HepG2 (cell line): ENCODE measurements around the gene CHADL.

Source experiments
- ARNT ChIP-seq: fragments of 450-650 bp; IDR thresholded peaks from 2 replicates; pipeline ENCODE4 v1.6.1; 2017
- CHD2 ChIP-seq: IDR thresholded peaks from 2 replicates; pipeline ENCODE4 v1.6.1; 2011; ENCODE audit warnings: low read depth, low read length, improper control_type of control experiment
- CREB1 ChIP-seq, 2 experiments: fragments of 450-650 bp in 1 of 2; IDR thresholded peaks; 2 replicates each; pipeline ENCODE4 v1.6.1; 2016 to 2017; ENCODE audit warnings: control low read depth in 1 of 2, mild to moderate bottlenecking in 1 of 2, missing compliant biosample characterization in 1 of 2, missing genetic modification characterization in 1 of 2
- CTCF ChIP-seq: sonication (generic); formaldehyde crosslinking; IDR thresholded peaks from 2 replicates; pipeline ENCODE4 v1.5.0; 2020; ENCODE audit warnings: mild to moderate bottlenecking, missing genetic modification reagents, moderate library complexity
- MTA3 ChIP-seq: sonication (generic); formaldehyde crosslinking; IDR thresholded peaks from 2 replicates; pipeline ENCODE4 v1.4.0; 2020; ENCODE audit warnings: missing genetic modification reagents
- NFYB ChIP-seq: sonication (generic); formaldehyde crosslinking; IDR thresholded peaks from 2 replicates; pipeline ENCODE4 v1.4.0; 2020; ENCODE audit warnings: missing genetic modification reagents
- POLR2A ChIP-seq, 2 experiments: IDR thresholded peaks; 2 replicates each; pipeline ENCODE4 v1.6.1; 2011; ENCODE audit warnings: low read depth in 2 of 2, low read length in 2 of 2, mild to moderate bottlenecking in 1 of 2, moderate library complexity in 1 of 2; ENCODE audit not compliant: insufficient read depth in 1 of 2
- POLR2AphosphoS2 ChIP-seq: IDR thresholded peaks from 2 replicates; pipeline ENCODE4 v1.6.1; 2011; ENCODE audit warnings: low read depth, low read length, improper control_type of control experiment
- ZNF354B ChIP-seq: sonication (generic); formaldehyde crosslinking; IDR thresholded peaks from 2 replicates; pipeline ENCODE4 v1.8.0; 2022; ENCODE audit warnings: mild to moderate bottlenecking, missing genetic modification reagents
- ZNF577 ChIP-seq: sonication (generic); formaldehyde crosslinking; IDR thresholded peaks from 2 replicates; pipeline ENCODE4 v1.4.0; 2020; ENCODE audit warnings: mild to moderate bottlenecking, low read depth, missing genetic modification reagents, borderline replicate concordance
- TF ChIP-seq, protein P1 (sequence below): sonication (generic); formaldehyde crosslinking; conservative IDR thresholded peaks from 2 replicates; pipeline ENCODE4 v1.4.0; 2020; ENCODE audit warnings: missing genetic modification reagents

DNA sequence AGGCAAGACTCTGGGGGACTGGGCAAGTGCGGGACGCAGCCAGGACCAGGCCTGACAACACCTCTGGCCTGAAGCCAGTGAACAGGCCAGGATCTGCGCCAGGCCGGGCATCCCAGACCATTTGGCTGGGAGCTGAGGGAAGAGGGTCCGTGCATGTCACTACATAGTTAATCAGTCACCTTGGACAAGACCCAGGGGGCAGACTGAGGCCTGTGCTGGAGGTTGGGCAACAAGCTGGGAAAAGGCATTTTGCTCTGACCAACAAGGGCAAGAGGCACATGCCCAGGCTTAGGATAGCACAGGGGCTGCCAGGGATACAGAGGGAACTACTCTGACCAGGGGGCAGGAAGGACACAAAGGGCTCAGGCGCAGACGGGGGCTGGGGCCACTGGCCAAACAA is 7.0 kb upstream of the CHADL start:
- TF ChIP-seq, protein P1, sequence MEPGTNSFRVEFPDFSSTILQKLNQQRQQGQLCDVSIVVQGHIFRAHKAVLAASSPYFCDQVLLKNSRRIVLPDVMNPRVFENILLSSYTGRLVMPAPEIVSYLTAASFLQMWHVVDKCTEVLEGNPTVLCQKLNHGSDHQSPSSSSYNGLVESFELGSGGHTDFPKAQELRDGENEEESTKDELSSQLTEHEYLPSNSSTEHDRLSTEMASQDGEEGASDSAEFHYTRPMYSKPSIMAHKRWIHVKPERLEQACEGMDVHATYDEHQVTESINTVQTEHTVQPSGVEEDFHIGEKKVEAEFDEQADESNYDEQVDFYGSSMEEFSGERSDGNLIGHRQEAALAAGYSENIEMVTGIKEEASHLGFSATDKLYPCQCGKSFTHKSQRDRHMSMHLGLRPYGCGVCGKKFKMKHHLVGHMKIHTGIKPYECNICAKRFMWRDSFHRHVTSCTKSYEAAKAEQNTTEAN (CRISPR knock-in tag): no peak
- TF ChIP-seq ZNF577: no peak
- no peak for TF ChIP-seq POLR2A (IDR thresholded peaks at IDR 0.05; ENCODE audit: insufficient read depth in 1 of 2, low read depth in 2 of 2, low read length in 2 of 2)
- TF ChIP-seq ZNF354B (CRISPR knock-in tag): no peak
- TF ChIP-seq POLR2AphosphoS2: no peak
- no peak for TF ChIP-seq CREB1 (IDR thresholded peaks at IDR 0.05)
- TF ChIP-seq CREB1 (CRISPR knock-in tag; IDR thresholded peaks at IDR 0.05): no peak
- TF ChIP-seq MTA3 (CRISPR knock-in tag): no peak
- no peak for TF ChIP-seq NFYB (CRISPR knock-in tag)
- no peak for TF ChIP-seq CTCF (CRISPR knock-in tag)
- no peak for TF ChIP-seq ARNT
- TF ChIP-seq CHD2: no peak
